HFF-Myc (cell line): Measurements from ENCODE around the gene ITM2C.

Experiments used
- DNase-seq: peaks from one replicate; pipeline ENCODE4 v3.0.0-alpha.2; 2011; ENCODE audit warnings: low read depth; ENCODE audit errors: extremely low read depth
- H3K4me3 ChIP-seq: replicated peaks from 2 replicates; pipeline ENCODE4 v1.5.1; 2011; ENCODE audit warnings: low read depth, mild to moderate bottlenecking, control low read depth, low read length
- TF ChIP-seq, protein P1 (sequence below): IDR thresholded peaks from 2 replicates; pipeline ENCODE4 v1.5.1; 2012; ENCODE audit warnings: mild to moderate bottlenecking, low read depth, low read length, control low read depth; ENCODE audit errors: missing control alignments

The ITM2C gene

GRCh38 chr2:230823264-230823964 is 41.3 kb upstream of the ITM2C start:
- TF ChIP-seq, protein P1, sequence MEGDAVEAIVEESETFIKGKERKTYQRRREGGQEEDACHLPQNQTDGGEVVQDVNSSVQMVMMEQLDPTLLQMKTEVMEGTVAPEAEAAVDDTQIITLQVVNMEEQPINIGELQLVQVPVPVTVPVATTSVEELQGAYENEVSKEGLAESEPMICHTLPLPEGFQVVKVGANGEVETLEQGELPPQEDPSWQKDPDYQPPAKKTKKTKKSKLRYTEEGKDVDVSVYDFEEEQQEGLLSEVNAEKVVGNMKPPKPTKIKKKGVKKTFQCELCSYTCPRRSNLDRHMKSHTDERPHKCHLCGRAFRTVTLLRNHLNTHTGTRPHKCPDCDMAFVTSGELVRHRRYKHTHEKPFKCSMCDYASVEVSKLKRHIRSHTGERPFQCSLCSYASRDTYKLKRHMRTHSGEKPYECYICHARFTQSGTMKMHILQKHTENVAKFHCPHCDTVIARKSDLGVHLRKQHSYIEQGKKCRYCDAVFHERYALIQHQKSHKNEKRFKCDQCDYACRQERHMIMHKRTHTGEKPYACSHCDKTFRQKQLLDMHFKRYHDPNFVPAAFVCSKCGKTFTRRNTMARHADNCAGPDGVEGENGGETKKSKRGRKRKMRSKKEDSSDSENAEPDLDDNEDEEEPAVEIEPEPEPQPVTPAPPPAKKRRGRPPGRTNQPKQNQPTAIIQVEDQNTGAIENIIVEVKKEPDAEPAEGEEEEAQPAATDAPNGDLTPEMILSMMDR = no peak
- H3K4me3 ChIP-seq = no peak overlapping the region
- DNase-seq = no peak

DNA sequence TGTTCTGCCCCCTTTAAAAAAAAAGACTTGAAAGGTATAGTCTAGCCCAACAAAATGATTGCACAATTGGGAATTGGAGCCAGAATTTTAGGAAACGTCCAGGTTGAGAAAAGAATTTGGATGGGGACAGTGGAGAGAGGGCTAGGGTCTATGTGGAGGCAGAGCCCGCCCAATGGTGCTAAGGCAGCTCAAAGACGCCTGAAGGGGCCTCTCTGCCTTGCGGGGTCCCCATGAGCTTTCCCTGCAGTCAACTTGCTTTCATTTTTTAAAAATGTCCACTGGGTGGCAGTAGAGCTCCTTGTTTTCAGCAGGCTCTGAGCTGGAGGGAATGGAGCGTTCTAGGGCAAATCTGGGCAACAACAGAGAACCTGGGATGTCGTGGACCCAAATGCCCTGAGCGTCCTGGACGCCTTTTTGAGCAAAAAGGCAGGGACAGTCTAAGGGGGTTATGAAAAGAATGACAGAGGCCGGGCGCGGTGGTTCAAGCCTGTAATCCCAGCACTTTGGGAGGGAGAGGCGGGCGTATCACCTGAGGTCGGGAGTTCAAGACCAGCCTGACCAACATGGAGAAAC is 40.2 kb upstream of the ITM2C start:
- no peak overlapping the region for H3K4me3 ChIP-seq
- TF ChIP-seq, protein P1 = peak; percentile 56
- peak; percentile 59 for DNase-seq

DNA sequence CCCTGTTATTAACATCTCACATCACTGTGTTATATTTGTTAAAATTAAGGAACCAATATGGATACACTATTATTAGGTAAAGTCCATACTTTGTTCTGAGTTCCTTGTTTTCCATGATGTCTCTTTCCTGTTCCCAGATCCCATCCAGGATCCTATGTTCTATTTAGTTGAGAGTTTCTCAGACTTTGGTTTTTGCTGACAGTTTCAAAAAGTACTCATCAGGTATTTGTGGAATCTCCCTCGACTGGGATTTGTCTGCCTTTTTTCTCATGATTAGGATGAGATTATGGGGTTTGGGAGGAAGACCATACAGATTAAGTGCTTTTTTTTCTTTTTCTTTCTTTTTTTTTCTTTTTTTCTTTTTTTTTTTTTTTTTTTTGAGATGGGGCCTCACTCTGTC is 39.4 kb upstream of the ITM2C start:
- TF ChIP-seq, protein P1 = no peak
- H3K4me3 ChIP-seq = no peak overlapping the region
- DNase-seq = no peak

- H3K4me3 ChIP-seq = no peak overlapping the region
- TF ChIP-seq, protein P1 = no peak
- no peak for DNase-seq
These were observed 36.9 kb upstream of the ITM2C start for GRCh38 chr2:230827774-230828271.

DNA sequence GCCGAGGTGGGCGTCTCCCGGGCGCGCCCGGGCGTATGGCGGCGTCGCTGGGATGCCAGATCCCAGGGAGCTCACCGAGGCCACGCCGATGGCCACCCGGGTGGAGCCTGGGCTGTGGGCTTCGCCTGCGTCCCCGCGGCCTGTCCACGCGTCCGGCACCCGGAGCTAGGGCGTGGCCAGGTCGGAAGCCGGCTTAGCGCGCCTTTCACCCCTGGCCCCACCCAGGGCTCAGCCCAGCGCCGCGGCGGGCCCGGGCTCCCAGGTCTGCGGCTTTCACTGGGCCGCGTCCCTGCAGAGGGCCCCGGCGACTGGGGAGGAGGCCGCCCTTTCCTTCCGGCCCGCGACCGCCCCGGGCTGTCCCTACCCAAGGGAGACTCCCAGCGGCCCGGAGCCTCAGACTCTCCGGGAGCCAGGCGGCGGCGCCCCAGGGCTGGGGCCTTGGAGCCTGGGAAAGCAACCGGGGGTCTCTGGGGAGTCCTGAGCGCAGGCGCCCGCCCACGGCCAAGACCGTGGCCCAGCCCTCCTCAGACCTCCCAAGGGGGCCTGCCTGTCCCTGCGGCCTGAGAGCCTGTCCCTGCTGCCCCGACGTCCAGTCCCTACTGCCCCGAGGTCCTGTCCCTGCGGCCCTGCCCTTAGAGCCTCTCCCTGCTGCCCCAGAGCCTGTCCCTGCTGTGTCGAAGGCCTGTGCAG is 36.3 kb upstream of the ITM2C start:
- TF ChIP-seq, protein P1 = no peak
- no peak for DNase-seq
- H3K4me3 ChIP-seq = no peak overlapping the region

DNA sequence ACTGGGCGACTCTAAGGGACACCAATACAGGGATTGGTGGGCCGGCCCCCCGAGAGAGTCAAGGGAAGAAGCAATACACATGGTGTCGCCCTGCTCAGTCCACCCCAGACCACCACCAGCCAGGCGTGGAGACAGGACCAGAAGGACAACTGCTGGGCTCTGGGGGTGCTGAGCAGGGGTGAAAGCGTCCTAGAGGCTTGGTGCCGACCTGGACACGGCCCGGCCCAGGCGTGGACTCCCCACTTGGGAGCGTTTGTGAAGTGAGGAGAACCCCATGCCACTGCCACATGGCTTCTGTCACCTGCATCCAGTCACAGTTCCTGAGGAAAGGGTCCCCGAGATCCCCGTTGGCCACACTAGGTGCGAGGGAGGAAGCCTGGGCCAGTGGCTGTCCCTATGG is 35.4 kb upstream of the ITM2C start:
- DNase-seq = no peak
- TF ChIP-seq, protein P1 = no peak
- H3K4me3 ChIP-seq = no peak overlapping the region
